Activated naive CD8-positive, alpha-beta T cell treated with anti-CD3 and anti-CD28 coated beads for 36 hours (primary cell): ENCODE data around the gene NCS1. TPM values are rescaled to one million over a fixed set of nuclear protein-coding genes. Genes with fewer than 3 reads are reported as not detected.
"Not testable (repeated sequence)": the region's sequence is repeated elsewhere in the genome, so short reads cannot be mapped to it uniquely, and the experiment has no call there.

Experiments
- DNase-seq: peaks from one replicate; pipeline ENCODE4 v3.0.0; 2021
- H3K27ac Mint-ChIP-seq: one replicate; pipeline ENCODE4 v1.8.0; 2022; ENCODE audit warnings: mild to moderate bottlenecking, moderate library complexity, mixed read lengths
- H3K27me3 Mint-ChIP-seq: one replicate; pipeline ENCODE4 v1.8.0; 2022; ENCODE audit warnings: mild to moderate bottlenecking, mixed read lengths
- H3K36me3 Mint-ChIP-seq: one replicate; pipeline ENCODE4 v1.8.0; 2021; ENCODE audit warnings: mild to moderate bottlenecking, mixed read lengths
- H3K4me1 Mint-ChIP-seq: one replicate; pipeline ENCODE4 v1.8.0; 2021; ENCODE audit warnings: mixed read lengths
- H3K4me3 Mint-ChIP-seq: one replicate; pipeline ENCODE4 v1.8.0; 2022; ENCODE audit warnings: mild to moderate bottlenecking, moderate library complexity, mixed read lengths
- H3K9me3 Mint-ChIP-seq: one replicate; pipeline ENCODE4 v1.8.0; 2022; ENCODE audit warnings: mixed read lengths
- total RNA-seq, 2 experiments: library from RNA; stranded (reverse); gene quantifications; one replicate each; pipeline ENCODE4 v1.2.3, GENCODE V29; 2021

The NCS1 gene
- total RNA-seq, 2 experiments from 2014 or later: 10.5 to 11.9 TPM

DNA sequence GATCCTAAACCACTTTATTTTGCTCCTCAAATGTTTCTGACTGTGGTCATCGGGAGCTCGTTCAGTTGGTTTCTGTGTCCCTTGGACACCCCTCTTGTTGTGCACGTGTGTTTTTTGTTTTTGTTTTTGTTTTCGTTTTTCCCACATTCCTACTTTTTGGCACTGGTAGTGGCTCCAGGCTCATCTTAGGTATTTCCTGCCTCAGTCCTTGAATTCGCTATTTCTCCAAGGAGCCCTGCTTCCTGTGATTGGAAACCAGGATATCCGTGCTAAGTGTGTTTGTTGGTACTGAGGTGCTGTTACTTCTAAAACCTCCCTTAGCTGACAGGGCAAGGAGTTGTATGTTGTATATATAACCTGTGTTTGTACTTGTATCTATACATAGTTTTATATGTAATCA, 99.3 kb downstream of the NCS1 start:
- H3K36me3 Mint-ChIP-seq: no peaks in the 10 kb centered on the region
- H3K27me3 Mint-ChIP-seq: peaks cover 50% of the 10 kb centered on the region
- no peaks in the 10 kb centered on the region for H3K9me3 Mint-ChIP-seq
- no peaks in the 10 kb centered on the region for H3K4me1 Mint-ChIP-seq
- no peak overlapping the region for H3K27ac Mint-ChIP-seq
- H3K4me3 Mint-ChIP-seq: no peak overlapping the region
- DNase-seq: no peak

DNA sequence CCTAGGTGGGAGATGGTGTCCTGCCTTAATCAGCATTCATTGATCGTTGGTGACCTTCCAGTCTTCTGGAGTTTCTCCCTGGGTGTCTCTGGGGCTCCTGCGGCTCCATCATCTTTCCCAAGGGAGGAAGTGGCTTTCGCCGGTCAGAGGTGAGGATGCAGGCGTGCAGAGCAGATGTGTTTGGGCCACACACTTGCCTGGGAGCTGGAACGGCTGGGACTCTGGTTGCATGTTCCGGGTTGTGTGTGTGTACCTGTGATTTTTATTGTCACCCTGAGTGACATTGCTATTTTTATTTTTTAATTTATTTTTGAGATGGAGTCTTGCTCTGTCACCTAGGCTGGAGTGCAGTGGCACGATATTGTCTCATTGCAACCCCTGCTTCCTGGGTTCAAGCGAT, 103.0 kb downstream of the NCS1 start:
- Mint-ChIP-seq H3K27ac (no peak overlapping the region), H3K4me1 (no peaks in the 10 kb centered on the region), H3K27me3 (peaks cover 20% of the 10 kb centered on the region), H3K36me3 (no peaks in the 10 kb centered on the region), H3K4me3 (no peak overlapping the region), H3K9me3 (no peaks in the 10 kb centered on the region)
- no peak for DNase-seq

DNA sequence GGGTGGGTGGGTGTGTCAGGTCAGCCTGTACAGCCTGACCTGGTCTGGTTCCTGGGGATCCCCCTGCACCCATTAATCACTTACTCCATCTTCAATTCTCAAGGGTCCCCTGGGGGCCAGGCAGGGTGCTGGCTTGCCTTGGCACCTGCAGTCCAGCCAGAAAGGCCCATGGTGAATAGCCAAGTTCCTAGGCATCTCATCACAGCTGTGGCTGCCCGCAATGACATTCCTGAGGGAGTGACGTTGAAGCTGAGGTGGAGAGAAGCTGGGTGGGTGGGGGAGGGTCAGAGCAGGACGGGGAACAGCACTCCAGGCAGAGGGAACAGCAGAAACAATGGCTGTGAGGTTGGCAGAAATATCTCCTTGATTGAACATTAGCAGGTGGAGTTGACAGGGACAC, 103.9 kb downstream of the NCS1 start:
- no peak for DNase-seq
- H3K4me3 Mint-ChIP-seq: no peak overlapping the region
- H3K36me3 Mint-ChIP-seq: no peaks in the 10 kb centered on the region
- no peaks in the 10 kb centered on the region for H3K4me1 Mint-ChIP-seq
- no peak overlapping the region for H3K27ac Mint-ChIP-seq
- H3K27me3 Mint-ChIP-seq: peaks cover 19% of the 10 kb centered on the region
- H3K9me3 Mint-ChIP-seq: no peaks in the 10 kb centered on the region

DNA sequence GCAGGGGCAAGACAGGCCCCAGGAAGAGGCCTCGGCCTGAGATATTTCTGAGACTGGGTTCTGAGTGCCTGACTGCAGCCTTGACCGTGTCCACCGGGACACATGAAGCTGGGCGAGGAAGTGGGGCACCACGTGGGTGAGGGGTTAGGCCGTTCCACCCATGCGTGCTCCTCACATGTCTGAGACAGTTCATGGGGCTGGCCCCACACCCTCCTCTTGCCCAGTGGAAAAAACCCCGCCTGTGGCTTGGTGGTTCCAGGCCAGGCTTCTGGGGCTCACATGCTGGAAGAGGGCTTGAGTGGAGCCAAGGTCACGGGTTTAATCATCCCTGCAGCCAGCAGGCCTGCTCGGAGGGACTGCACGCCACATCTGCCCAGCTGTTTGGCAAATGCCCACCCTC, 104.8 kb downstream of the NCS1 start:
- H3K36me3 Mint-ChIP-seq: no peaks in the 10 kb centered on the region
- H3K9me3 Mint-ChIP-seq: no peaks in the 10 kb centered on the region
- no peak for DNase-seq
- peaks cover 15% of the 10 kb centered on the region for H3K27me3 Mint-ChIP-seq
- H3K4me3 Mint-ChIP-seq: no peak overlapping the region
- no peaks in the 10 kb centered on the region for H3K4me1 Mint-ChIP-seq
- H3K27ac Mint-ChIP-seq: no peak overlapping the region

DNA sequence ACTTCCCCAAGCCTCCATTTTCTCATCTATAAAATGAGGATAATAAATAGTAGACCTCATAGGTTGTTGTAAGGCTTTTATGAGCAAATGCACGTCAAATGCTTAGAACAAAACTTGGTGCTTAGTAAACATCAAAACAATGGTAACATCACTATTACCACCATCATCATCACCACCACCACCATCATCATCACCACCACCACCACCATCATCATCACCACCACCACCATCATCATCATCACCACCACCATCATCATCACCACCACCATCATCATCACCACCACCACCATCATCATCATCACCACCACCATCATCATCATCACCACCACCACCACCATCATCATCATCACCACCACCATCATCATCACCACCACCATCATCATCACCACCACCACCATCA, 105.3 kb downstream of the NCS1 start:
- H3K27me3 Mint-ChIP-seq: peaks cover 12% of the 10 kb centered on the region
- H3K4me1 Mint-ChIP-seq, H3K27ac Mint-ChIP-seq, H3K36me3 Mint-ChIP-seq, H3K9me3 Mint-ChIP-seq, DNase-seq, H3K4me3 Mint-ChIP-seq: not testable (repeated sequence)

DNA sequence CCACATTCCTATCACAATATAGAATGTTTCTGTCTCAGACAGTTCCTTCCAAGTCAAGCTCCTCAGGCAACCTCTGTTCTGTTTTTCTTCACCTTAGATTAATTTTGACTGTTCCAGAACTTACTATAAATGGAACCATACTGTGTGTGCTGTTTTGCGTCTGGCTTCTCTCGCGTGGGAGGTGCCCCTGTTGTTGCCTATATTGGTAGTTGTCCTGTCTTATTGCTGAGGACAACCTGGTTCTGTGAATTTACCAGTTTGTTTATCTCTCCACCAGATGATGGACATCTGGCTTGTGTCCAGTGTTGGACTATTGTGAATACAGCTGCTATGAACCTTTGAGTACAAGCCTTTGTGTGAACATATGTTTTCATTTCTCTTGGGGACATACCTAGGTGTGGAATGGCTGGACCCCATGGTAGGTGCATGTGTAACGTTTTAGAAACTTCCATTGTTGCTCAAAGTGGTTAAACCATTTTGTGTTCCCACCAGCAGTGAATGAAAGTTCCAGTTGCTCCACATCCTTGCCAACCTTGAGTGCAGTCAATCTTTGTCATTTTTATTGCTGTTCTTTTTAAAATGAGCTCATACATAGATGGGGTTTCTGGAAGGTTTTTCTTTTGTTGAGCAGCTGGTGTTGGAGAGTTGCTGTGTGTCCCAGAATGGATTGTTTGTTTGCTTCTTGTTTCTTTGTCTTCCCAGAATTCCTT, 111.5 kb downstream of the NCS1 start:
- Mint-ChIP-seq H3K4me3 (no peak overlapping the region), H3K27me3 (peaks cover 14% of the 10 kb centered on the region), H3K9me3 (no peaks in the 10 kb centered on the region), H3K27ac (no peak overlapping the region), H3K36me3 (no peaks in the 10 kb centered on the region), H3K4me1 (no peaks in the 10 kb centered on the region)
- no peak for DNase-seq

DNA sequence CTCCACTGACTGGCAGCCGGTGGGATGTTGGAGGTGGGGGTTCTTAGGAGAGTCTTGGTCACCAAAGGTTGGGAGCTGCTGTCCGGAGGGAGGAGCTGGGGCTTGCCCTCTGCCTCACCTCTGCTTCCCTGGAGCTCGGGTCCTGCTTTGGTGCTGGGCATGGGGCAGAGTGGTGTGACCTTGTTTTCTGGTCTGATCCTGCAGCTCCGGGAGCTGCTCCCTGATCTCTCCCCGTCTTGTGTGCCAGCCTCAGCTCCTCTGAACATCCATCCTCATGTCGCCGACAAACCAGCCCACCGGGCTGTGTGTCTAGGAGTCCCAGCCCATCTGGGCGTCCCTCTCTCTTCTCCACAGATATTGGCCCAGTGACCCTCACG, 112.0 kb downstream of the NCS1 start:
- peaks cover 14% of the 10 kb centered on the region for H3K27me3 Mint-ChIP-seq
- no peak overlapping the region for H3K4me3 Mint-ChIP-seq
- no peaks in the 10 kb centered on the region for H3K36me3 Mint-ChIP-seq
- no peaks in the 10 kb centered on the region for H3K9me3 Mint-ChIP-seq
- no peak overlapping the region for H3K27ac Mint-ChIP-seq
- H3K4me1 Mint-ChIP-seq: no peaks in the 10 kb centered on the region
- no peak for DNase-seq

DNA sequence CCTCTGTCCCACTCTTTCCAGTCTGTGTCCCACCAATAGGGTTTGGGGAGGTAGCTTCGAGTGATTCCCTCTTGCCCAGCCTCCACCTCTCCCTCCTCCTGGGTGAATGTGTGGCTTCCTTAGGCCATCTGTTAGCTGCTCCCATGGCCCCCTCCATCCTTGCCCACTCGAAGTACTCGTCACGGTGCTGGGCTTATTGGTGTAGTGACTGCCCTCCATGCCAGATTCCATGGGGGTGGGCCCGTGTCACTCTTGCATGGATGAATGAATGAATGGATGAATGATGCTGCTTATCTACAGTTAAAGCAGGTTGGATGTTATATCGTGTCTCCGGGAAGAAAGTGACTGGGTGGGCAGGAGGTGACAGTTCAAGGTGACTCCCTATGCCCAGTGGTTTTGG, 112.5 kb downstream of the NCS1 start:
- Mint-ChIP-seq H3K27ac (no peak overlapping the region), H3K4me1 (no peaks in the 10 kb centered on the region), H3K4me3 (no peak overlapping the region), H3K36me3 (no peaks in the 10 kb centered on the region), H3K9me3 (no peaks in the 10 kb centered on the region), H3K27me3 (peaks cover 14% of the 10 kb centered on the region)
- DNase-seq: no peak

DNA sequence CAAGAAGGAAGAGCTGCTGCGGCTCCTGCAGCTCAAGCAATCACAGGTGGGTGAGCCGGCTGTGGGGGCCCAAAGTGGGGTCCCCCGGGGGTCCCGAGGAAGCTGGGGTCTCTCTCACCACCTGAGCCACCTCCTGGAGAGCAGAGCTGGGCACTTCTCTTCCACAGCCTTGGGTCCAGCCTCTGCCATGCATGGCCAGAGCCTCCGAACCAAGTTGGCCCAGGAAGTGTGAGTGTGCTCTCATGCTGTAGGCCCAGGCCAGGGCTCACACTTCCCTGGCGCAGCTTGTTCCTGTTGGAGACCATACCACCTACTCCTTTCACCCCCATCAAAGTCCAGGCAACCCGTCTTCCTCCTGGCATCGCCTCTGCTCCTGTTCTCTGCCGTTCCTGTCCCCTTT, 113.1 kb downstream of the NCS1 start:
- Mint-ChIP-seq H3K4me3 (no peak overlapping the region), H3K9me3 (no peaks in the 10 kb centered on the region), H3K27ac (no peak overlapping the region), H3K36me3 (no peaks in the 10 kb centered on the region), H3K27me3 (peaks cover 18% of the 10 kb centered on the region), H3K4me1 (no peaks in the 10 kb centered on the region)
- no peak for DNase-seq

DNA sequence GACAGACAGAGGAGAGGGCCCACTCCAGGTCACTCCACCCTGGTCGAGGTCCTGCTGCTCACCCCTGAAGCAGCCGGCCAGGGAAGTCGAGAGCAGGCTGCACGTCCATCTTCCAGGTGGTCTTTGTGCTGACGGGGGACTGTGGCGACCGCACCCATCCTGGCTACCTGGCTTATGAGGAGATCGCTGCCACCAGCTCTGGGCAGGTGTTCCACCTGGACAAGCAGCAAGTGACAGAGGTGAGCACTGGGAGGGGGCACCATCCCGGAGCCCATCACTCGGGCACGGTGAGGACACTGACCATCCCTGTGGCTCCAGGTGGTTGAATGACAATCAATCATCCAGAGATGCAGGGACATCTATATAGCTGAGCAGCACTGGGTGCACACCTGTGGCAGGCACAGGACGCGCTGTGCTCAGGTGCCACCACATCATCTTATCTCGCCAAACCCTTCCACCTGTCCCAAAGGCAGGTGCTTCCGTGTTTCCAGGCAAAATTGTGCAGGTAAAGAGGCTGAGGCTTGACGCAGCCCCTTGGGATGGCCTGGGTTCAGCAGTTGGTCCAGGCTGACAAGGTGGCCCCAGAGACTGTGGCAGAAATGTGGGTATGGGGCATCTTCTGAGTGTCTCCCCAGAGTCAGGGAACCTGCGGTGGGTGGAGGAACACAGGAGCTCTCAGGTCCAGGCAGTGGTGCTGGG, 114.0 kb downstream of the NCS1 start:
- H3K9me3 Mint-ChIP-seq: no peaks in the 10 kb centered on the region
- DNase-seq: no peak
- no peaks in the 10 kb centered on the region for H3K4me1 Mint-ChIP-seq
- H3K36me3 Mint-ChIP-seq: no peaks in the 10 kb centered on the region
- no peak overlapping the region for H3K4me3 Mint-ChIP-seq
- peaks cover 19% of the 10 kb centered on the region for H3K27me3 Mint-ChIP-seq
- H3K27ac Mint-ChIP-seq: no peak overlapping the region

Other genes starting within 250 kb of the NCS1 start
- gene FNBP1, start 129.2 kb upstream of the NCS1 start, total RNA-seq: 100 to 1,000 TPM; 198 TPM
- 10 to 100 TPM; 17.7 to 19.4 TPM for gene GPR107, start 118.5 kb upstream of the NCS1 start, total RNA-seq
- not detected for gene HMCN2, start 93.4 kb downstream of the NCS1 start, total RNA-seq